Right atrium auricular region (tissue), 2 donors: ENCODE data around the gene ANKRD11. TPM values are rescaled to one million over a fixed set of nuclear protein-coding genes. Genes with fewer than 3 reads are reported as not detected.

ENCODE experiments used
- DNase-seq: peaks from one replicate; pipeline ENCODE4 v3.0.0-alpha.2; 2019; ENCODE audit warnings: low spot score
- H3K27ac ChIP-seq, 2 donors: fragments of 200-600 bp; sonication (generic); 1 replicate in 1 of 2; 2 replicates in 1 of 2; pipeline ENCODE4 v1.5.1; 2016 to 2019
- H3K27me3 ChIP-seq, 2 donors: fragments of 200-600 bp; sonication (generic); one replicate each; pipeline versions ENCODE4 v1.5.1 to v1.6.0; 2017 to 2019
- H3K36me3 ChIP-seq: fragments of 200-600 bp; sonication (generic); one replicate; pipeline ENCODE4 v1.5.1; 2016
- H3K4me1 ChIP-seq, 2 donors: fragments of 200-600 bp; sonication (generic); one replicate each; pipeline versions ENCODE4 v1.5.1 to v1.6.0; 2017 to 2019
- H3K4me3 ChIP-seq, 2 donors: fragments of 200-600 bp; sonication (generic); 1 replicate in 1 of 2; 2 replicates in 1 of 2; pipeline ENCODE4 v1.5.1; 2017 to 2019; ENCODE audit warnings: mild to moderate bottlenecking in 1 of 2, moderate library complexity in 1 of 2
- H3K9me3 ChIP-seq, 2 donors: fragments of 200-600 bp; sonication (generic); one replicate each; pipeline ENCODE4 v1.5.1; 2019
- total RNA-seq, 2 donors: library from RNA; depleted of rRNA; stranded (reverse); fragments of >200 nt; gene quantifications; one replicate each; pipeline ENCODE4 v1.1.0, GENCODE V29; 2016
- TF ChIP-seq, protein P1 (sequence below), 2 donors: fragments of 200-600 bp; sonication (generic); IDR thresholded peaks; one replicate each; pipeline ENCODE4 v1.5.1; 2019; ENCODE audit warnings: antibody characterized with exemption in 2 of 2

ANKRD11 gene
- total RNA-seq, 2 donors from 2014 or later = 55.2 to 68.1 TPM

DNA sequence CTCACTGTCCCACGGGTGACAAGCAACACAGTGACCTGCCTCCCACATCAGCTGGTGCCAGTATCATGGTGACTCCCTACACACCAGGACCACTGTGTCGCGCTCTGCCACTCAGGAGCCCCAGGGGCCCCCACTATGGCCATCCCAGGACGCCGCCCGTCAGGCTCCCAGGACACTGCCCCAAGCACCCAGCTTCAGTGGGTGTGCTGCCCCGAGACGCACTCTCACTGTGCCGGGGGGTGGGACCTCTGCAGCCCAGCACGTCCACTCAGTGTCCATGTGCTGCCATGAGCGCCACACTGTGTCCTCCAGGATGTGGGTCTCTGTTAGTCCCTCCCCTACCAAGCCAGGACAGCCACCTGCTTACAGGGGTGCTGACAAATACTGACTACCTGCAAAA, 152.4 kb downstream of the ANKRD11 start:
- Histone ChIP-seq H3K36me3 (no peaks in the 10 kb centered on the region), H3K27ac (peak overlapping the region in 1 of 2 donors; percentile 45), H3K27me3 (no peaks in the 10 kb centered on the region), H3K4me1 (peaks cover 0 to 62% of the 10 kb centered on the region in 2 donors), H3K4me3 (no peak overlapping the region), H3K9me3 (no peaks in the 10 kb centered on the region)
- TF ChIP-seq, protein P1, sequence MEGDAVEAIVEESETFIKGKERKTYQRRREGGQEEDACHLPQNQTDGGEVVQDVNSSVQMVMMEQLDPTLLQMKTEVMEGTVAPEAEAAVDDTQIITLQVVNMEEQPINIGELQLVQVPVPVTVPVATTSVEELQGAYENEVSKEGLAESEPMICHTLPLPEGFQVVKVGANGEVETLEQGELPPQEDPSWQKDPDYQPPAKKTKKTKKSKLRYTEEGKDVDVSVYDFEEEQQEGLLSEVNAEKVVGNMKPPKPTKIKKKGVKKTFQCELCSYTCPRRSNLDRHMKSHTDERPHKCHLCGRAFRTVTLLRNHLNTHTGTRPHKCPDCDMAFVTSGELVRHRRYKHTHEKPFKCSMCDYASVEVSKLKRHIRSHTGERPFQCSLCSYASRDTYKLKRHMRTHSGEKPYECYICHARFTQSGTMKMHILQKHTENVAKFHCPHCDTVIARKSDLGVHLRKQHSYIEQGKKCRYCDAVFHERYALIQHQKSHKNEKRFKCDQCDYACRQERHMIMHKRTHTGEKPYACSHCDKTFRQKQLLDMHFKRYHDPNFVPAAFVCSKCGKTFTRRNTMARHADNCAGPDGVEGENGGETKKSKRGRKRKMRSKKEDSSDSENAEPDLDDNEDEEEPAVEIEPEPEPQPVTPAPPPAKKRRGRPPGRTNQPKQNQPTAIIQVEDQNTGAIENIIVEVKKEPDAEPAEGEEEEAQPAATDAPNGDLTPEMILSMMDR (IDR thresholded peaks at IDR 0.05) = no peak
- no peak for DNase-seq

DNA sequence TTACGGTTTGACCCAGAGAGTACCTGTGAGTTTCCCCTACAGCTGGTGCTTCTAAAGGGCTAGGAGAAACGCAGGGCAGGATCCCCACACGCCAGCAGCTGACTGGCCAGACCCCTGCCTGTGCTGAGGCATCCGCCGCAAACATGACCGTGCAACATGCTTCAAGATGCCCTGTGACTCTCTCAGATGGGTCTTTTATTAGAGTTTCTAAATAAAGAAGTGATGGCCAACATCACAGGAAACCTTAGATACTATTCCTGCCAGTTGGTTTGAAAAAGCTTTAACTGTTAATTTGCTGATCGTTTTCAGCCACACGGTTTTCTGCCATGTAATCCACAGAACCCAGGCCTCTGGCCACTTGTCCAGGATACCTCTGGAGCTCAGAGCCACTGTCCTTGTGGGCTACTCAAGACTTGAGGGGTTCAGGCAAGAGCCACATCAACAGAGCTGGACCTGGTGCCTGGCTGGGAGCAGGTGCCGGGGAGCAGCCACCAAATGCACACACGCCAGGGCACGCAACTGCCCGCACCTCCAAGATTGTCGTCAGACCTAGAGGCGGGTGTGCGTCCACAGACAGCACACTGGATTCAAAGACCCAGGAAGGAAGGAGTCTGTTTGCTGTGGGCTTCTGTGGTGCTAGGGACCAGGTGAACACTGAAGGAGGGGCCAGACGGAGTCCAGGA, 154.4 kb downstream of the ANKRD11 start:
- Histone ChIP-seq H3K27ac (peak overlapping the region; percentile 82 to 88), H3K9me3 (no peaks in the 10 kb centered on the region), H3K4me1 (peaks cover 0 to 71% of the 10 kb centered on the region in 2 donors), H3K27me3 (no peaks in the 10 kb centered on the region), H3K4me3 (no peak overlapping the region), H3K36me3 (no peaks in the 10 kb centered on the region)
- TF ChIP-seq, protein P1 (IDR thresholded peaks at IDR 0.05) = no peak
- no peak for DNase-seq

DNA sequence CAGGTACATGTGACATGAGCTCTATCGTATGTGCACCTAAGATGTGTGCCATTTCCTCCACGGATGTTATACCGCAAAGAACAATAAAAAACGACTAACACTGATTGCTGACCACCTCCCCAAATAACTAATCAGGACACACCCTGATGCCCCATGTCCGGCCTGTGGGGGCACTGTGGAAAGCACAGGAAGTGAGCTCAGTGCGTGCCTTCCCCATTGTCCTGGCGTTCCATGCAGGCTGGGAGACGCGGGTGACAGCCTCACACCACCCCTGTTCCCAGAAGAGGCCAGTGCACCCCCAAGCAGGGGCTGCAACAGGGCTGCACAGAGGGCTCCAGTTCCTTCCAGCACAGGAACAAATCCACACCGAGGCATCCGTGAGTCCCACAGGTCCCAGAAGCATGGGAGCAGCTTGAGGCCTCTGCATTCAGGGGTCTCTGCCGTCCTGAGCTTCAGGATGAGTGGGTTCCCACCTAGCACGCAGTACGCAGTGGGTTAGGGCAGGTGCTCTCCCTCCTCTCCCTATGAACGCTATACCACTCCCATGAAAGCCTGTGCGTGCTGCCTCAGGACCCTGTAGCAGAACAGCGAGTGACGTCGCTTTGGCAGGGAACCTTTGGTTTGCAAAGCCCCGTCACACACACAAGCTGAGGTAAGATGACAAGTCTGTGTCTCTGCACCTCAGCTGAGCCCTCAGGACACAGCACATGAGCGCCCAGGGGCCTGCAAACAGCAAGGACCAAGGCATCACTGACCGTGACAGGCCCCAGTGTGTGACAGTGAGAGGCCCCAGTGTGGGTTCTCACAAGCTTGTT, 155.2 kb downstream of the ANKRD11 start:
- H3K4me3 ChIP-seq = no peak overlapping the region
- TF ChIP-seq, protein P1 (IDR thresholded peaks at IDR 0.05) = peak in 1 of 2 donors; percentile 21
- no peak for DNase-seq
- H3K4me1 ChIP-seq = peaks cover 0 to 76% of the 10 kb centered on the region in 2 donors
- H3K27me3 ChIP-seq = no peaks in the 10 kb centered on the region
- no peaks in the 10 kb centered on the region for H3K9me3 ChIP-seq
- H3K27ac ChIP-seq = peak overlapping the region; percentile 82 to 88
- no peaks in the 10 kb centered on the region for H3K36me3 ChIP-seq

DNA sequence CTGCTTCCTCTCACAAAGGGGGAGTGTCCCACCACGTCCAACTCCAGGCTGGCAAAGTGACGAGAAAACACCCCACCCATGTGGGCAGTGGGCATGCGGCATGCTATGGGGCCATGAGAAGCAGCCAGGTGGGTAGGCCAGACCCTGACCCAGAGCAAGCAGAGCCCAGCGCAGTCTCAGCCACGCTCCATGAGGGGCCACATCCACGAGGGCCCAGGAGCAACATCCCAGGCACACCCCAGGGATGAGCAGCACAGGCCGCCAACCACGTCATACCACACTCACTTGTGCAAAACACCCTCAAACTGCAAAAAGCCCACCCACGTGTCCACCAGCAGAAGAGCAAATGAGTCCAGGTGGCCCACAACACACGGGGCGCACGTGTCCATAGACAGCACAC, 155.9 kb downstream of the ANKRD11 start:
- Histone ChIP-seq H3K27ac (peak overlapping the region; percentile 82 to 88), H3K27me3 (no peaks in the 10 kb centered on the region), H3K9me3 (no peaks in the 10 kb centered on the region), H3K36me3 (no peaks in the 10 kb centered on the region), H3K4me3 (no peak overlapping the region), H3K4me1 (peaks cover 0 to 83% of the 10 kb centered on the region in 2 donors)
- TF ChIP-seq, protein P1 (IDR thresholded peaks at IDR 0.05) = no peak
- no peak for DNase-seq

DNA sequence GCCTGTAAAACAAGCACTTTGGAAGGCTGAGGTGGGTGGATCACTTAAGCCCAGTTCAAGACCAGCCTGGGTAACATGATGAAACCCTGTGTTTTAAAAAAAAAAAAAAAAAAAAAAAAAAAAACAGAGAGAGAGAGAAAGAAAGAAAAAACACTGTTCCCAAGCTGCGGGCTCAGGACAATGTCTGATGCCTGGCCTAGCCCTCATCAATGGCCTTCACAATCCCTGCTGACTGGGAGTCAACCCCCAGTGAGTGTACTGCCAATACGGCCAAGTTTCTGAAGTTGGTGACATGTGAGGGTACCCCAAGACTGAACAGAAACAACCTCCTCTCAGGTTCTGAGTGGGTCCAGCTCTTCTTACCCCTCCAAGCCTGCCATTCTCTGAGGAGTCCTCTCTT, 156.3 kb downstream of the ANKRD11 start:
- Histone ChIP-seq H3K9me3 (no peaks in the 10 kb centered on the region), H3K27ac (peak overlapping the region; percentile 82 to 88), H3K36me3 (no peaks in the 10 kb centered on the region), H3K27me3 (no peaks in the 10 kb centered on the region), H3K4me3 (no peak overlapping the region), H3K4me1 (peaks cover 0 to 87% of the 10 kb centered on the region in 2 donors)
- DNase-seq = no peak
- TF ChIP-seq, protein P1 (IDR thresholded peaks at IDR 0.05) = no peak
